MM.1S (cell line): ENCODE measurements around the gene KRTAP17-1.
"Not testable (repeated sequence)": the region's sequence is repeated elsewhere in the genome, so short reads cannot be mapped to it uniquely, and the experiment has no call there.

Source experiments
- CTCF ChIP-seq: fragments of 300-600 bp; sonication (generic); IDR thresholded peaks from 2 replicates; pipeline ENCODE4 v1.5.1; 2016; ENCODE audit warnings: antibody characterized with exemption, low read length, mixed read lengths
- EZH2 ChIP-seq: fragments of 300-600 bp; sonication (generic); optimal IDR thresholded peaks from 2 replicates; pipeline ENCODE3; 2017; ENCODE audit warnings: low read depth, mild to moderate bottlenecking, antibody characterized with exemption, low read length, mixed read lengths
- EZH2phosphoT487 ChIP-seq: fragments of 300-600 bp; sonication (generic); IDR thresholded peaks from 2 replicates; pipeline ENCODE4 v1.6.1; 2018; ENCODE audit warnings: antibody characterized with exemption, low read length

GRCh38 chr17:41350381-41350878 is 34.9 kb upstream of the KRTAP17-1 start, which contains the start of gene KRT33A:
- not testable (repeated sequence) for TF ChIP-seq CTCF, EZH2, EZH2phosphoT487
